HG02981 (cell line): ENCODE data around the gene VPS13D.

ENCODE experiments used
- ATAC-seq: cut with Tn5 transposase; IDR thresholded peaks from one replicate; pipeline ENCODE4 v1.9.1; 2021; ENCODE audit warnings: mild to moderate bottlenecking, moderate library complexity; ENCODE audit not compliant: unreplicated experiment

VPS13D gene

DNA sequence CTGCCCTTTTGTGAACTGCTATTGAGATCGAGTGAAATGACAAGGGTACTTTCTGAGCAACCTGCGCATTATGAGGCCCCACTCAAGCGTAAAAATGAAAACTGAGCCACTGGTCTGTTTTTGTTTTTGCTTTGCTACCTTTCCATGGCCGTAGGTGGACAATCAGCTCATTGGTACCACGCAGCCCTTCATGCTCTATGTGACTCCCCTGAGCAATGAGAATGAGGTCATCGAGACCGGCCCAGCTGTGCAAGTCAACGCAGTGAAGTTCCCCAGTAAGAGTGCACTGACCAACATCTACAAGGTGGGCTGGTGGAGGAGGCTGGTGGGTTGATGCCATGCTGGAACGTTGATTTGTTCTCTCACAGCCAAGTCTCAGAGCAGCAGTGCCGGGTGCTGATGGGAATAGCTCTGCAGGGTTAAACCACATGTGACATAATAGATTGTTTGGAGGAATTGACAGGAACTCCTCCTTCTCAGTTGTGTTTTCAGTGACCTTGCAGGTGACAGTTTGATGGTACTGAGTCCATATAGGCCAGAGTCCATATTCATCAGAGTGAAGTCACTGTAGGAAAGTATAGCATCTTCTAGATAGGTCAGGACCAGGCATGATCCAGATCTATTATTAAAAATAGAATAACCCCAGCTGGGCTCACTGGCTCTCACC, 170.3 kb downstream of the VPS13D start:
- no peak for ATAC-seq

DNA sequence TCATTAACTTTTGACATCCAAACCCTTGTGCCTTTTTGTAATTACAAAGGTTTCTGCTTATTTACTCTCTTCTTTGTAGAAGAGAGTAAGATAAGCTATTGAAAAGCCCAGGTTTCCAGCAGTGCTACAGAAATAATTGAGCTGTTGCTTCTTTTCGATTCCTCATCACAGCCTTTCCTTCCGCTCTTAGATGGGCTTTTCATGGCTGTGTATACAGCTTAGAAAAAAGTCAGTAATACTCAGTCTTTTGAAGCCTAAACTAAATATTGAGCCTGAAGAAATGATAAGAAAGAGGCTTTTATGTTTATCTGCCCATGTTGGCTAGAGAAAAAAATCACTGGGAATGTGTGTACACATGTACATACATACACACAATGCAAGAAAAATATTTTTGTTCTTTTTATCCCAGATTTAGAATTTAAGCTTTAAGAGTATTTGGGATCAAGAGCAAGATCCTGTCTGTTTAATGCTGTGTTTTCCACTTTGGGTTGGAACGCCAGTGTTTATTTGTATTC, 172.4 kb downstream of the VPS13D start:
- no peak for ATAC-seq

DNA sequence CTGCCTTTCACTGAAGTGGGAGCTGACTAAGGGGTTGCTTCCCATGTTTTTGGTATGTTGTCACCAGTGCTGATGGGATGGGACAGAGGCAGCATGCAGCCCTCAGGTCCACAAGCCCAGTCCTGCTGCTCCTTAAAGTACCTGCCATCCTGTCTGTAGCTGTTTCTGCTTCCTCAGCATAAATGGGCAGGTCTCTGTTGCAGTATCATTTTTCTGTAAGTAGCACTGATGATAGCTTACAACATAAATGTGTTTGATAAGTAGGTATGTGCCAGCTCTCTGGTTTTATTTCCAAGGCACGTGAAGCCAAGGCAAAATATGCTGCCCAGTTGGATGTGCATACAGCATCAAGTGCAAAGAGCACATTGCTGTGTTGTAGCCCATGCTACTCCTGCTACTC, 173.0 kb downstream of the VPS13D start:
- ATAC-seq: no peak

DNA sequence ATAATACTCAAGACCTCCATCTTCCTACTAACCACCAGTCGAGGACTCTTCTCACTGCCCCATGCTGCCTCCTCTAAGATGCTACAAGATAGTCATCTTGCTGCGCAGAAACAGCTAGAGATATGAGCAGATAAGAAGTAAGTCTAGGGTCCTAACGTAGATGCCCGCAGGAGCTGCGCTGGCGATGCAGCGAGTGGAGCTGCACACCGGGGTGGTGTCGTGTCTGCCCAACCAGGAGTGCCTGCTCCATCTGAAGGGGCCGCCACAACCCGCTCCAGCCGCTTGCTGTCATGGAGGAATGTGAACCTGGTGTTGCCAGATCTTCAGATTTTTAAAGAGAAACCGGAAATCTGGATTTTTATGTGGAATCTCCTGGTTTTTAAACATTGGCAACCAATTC, 175.1 kb downstream of the VPS13D start:
- no peak for ATAC-seq

DNA sequence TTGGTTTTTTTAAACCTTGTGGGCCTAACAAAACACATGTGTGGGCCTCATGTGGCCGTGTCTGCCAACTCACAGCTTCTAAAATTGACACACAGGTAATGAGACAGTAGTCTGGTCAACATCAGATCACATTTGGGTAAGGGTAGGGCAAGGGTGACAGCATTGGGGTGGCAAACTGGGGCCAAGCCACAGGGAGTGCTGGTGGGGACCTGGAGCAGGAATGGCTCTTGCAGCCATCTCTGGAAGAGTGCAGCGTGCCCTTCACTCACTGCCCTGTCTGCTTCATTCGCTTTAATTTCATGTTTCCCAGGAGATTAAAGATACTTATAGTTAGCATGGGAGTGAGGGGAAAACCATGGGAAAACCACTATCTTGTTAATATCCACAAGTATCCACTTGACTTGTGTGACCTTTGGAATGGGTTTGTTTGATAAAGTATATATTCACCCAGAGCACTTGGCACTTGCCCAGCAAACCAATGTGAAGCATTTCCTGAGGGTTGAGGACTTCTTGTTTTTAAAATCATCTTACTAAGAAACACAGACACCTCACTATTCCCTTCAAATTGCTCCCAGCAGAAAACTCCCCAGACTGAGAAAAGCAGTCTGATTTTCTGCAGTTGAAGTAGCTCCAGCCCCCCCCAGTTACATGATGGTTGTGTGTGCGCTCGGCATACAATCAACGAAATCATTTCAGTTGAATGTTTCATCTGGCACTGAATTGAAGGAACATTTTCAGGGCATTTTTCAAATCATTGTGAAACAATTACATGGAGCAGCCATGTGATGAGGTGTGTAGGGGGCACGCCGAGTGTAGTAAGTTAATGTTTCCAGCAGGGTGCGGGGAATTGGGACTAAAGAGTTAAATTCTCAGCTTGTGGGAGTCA, 175.7 kb downstream of the VPS13D start:
- ATAC-seq: no peak

DNA sequence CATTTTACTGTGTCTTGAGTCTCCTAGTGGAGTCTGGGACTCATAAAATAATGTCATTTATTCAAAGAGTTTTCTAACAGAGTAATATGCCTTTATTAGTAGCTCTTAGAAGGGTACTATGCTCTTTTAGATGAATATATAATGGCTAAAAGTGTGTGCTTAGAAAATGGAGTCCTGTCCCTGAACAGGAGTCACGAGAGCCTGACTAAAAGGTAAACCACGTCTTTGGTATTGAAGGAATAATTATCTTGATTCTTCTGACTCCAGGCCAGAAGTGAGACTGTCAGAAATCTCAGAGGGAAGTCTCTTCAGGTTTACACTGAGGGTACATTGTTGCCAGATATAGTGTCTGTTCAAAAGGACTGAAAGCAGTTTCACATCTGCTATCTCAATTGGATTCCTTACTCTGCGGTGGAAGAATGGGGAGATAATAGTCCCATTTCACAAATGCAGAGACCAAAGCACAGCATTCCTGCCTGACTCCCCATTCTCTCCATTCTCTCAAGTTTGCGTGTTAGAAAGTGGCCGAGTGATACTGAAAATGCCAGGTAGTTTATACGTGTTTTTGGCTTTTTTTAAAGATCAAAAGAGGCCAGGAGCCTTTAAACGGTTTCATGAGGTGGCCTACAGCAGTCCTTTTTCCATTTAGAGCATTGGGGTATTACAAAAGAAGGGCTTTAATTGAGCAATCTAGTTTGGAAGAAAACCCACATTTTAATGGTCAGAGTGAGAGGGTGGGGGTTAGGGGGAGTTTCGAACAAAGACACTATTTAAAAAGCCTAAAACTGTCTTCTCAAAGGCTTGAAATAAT, 176.6 kb downstream of the VPS13D start:
- ATAC-seq: no peak

DNA sequence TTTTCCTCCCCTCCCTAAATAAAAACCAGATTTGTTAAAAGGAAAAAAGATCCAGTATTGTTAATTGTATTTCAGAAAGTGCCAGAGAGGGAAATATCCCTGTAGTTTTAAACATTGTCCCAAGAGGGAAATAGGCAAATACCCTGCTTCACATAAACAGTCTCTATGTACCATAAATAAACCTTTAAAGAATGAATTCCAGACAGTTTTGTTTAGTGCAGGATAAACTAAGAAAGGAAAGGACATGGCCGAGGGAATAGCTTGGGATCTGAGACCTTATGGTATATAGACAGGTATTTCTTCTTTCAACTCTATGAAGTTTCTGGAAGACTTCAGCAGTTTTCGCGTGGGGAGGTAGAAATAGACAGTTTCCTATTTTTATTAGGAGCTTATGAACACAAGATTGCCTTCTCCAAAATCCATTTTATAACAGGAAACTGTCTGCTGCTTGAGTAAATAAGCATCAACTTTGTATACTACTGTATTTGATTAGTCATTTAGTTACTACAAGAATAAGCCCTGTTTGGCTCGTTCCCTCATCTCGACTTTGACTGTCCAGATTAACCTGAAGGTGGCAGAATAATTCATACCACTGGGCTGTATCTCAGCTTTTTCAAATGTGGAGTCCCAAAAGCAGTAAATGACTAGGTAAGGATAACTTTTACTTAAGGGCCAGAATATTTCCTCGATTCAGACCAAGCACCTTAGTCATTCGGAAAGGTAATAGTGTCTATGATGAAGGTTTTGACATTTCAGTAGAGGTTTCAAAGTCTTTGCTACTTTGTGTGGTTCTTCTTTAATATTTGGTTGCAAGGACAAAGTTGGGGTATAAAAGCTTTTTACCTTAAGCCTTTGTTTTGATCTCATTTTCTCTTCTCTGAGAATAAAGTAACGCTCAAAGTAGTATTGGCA, 177.5 kb downstream of the VPS13D start:
- no peak for ATAC-seq

DNA sequence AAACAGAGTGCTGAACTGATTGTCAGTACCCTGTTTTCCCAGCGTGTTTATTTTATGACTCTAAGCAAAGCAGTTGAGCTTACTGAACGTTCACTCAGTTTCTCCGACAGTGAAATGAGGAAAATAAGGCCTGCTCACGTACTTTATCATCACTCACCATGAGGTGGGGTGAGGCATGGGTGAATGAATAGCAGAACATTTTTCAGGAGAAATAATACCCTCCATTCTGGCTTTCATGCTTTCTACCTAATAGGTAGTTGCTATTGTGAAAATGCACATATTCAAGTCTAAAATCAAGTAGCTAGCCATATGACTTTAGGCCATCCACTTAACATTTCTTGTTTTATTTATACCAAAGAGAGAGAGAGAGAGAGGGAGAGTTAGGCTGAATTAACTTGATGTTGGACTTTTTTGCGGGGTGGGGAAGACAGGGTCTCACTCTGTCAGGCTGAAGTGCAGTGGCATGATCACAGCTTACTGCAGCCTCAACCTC, 178.2 kb downstream of the VPS13D start:
- no peak for ATAC-seq

DNA sequence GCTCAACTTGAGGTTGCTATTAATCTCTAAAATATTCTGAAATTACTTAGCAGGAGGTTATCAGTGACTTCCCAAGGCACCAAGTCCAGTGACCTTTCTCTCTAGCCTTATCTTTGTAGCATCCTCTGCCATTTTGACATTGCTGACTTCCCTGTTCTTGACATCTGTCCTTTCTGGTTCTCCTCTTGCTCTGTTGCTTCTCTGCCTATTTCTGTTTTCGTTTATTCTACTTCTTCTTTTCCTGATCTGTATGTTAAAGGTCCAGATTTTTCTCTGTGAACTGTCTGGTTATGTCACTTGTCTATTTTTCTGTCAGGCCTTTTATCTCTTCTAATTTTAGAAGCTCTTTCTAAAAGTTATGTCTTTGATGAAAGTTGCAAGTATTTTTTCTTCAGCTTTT, 178.8 kb downstream of the VPS13D start:
- no peak for ATAC-seq

DNA sequence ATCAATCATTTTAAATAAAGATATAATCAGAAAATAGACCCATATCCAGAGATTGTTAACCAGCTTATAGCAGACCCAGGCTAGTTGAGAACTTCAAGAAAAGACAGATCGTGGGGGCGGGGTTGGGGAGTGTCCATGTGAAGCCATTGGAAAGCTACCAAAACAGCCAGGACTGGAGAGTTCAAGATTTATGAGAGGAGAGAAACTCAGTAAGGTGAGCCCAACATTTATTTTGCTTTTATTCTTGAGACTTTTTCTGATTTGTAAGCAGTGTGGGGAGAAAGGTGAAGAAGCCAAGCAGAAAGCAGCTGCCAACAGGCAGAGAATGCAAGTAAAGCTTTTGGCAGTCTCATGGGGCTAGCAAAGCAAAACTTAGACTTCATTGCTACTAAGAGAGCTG, 179.9 kb downstream of the VPS13D start:
- ATAC-seq: no peak

DNA sequence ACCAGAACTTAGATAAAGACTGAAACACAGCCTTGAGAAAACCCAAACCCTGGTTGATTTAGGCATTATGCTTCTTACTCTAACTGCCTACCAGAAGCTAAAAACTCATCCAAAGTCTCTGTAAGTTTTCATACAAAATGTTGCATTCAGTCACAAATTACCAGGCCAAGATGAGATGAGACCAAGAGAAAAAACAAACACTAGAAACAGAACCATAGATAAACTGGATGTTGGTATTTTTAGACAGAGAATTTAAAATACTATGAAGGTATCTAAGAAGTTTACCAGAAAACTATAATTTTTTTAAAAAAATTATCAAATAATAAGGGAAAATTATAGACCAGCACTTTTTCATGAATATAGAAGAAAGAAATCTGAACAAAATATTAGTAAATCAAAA, 180.5 kb downstream of the VPS13D start:
- no peak for ATAC-seq

DNA sequence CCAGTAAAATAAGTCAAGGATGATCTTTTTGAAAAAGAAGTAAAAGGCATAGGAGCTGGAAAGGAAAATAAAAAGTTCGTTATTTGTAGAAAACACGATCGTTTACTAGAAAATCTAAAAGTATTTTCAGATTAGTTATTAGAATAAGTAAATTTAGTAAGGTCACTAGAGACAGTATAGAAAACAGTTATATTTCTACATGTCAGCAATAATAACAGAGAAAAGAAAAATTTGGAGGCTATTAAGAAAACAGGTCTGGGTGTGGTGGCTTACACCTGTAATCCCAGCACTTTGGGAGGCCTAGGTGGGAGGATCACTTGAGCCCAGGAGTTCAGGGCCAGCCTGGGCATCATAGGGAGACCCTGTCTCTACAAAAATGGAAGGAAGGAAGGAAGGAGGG, 181.3 kb downstream of the VPS13D start:
- ATAC-seq: no peak

DNA sequence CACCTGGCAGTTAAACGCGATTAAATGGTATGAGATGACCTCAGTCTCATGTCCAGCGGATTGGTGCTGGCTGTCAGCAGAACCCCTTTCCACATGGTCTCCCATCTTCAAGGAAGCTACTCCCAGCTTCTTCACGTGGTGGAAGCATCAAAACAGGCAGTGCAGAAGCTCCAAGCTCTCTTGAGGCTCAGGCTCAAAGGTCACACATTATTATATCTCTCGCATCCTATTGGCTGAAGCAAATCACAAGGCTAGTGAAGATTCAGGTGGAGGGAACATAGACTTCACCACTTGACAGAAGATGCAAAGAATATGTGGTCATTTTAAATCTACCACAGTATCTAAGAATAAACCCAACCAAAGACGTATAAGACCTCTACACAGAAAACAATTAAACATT, 181.9 kb downstream of the VPS13D start:
- no peak for ATAC-seq

DNA sequence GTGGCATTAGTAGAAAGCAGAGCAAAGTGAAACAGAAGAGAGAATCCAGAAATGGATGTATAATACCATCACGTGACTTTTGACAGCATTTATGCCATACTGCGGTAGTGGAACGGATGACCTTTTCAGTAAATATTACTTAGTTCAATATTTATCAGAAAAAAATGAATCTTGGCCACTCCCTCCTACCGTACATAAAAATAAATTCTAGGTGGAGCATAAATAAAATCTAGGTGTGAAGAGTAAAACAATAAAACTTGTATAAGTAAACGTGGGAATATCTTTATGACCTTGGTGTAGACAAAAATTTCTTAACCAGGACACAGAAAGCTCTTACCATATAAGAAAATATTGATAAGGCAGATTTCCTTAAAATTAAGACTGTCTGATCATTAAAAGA, 182.6 kb downstream of the VPS13D start:
- ATAC-seq: no peak

DNA sequence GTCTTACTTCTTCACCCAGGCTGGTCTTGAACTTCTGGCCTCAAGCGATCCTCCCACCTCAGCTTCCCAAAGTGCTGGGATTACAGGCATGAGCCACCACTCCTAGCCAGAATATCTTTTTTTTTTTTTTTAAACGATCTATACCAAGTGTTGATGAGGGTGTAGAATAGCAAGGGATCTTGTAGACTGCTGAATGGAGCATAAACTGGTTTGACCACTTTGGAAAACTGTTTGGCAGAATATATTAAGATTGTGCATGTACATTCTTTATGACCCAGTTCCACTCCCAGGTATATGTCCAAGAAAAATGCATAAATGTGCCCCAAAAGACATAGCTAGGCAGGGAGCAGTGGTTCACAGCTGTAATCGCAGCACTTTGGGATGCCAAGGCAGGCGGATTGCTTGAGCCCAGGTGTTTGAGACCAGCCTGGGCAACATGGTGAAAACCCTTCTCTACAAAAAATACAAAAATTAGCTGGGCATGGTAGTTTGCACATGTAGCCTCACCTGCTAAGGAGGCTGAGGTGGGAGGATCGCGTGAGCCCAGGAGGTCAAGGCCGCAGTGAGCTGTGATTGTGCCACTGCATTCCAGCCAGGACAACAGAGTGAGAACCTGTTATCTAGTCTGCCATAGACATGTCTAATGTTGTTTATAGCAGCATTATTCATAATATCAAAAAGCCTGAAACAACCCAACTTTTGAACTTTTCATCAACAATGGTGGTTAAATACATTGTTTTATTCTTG, 184.0 kb downstream of the VPS13D start:
- no peak for ATAC-seq

DNA sequence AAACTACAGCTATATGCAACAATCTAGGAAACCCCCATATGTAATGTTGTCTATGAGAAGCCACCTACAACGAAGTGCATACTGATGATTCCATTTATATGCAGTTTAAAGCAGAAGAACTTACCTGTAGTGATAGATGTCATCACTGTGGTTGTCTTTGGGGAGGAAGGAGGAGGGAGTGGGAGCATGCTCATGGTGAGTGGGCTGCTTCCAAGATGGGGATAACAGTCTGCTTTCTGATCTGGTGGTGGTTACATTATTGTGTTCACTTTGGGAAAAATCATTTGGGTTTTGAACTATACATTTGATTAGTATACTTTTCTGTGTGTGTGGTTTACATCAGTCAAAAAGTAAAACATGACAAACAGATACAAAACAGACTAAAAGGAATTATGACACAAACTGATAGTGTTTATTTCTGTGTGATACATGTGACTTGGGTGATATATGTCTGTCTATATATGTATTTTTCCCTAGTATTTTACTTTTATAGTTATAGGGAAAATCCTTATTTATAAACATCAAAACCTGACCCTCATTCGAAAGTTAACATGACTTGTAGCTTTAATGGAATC, 184.7 kb downstream of the VPS13D start:
- ATAC-seq: no peak

DNA sequence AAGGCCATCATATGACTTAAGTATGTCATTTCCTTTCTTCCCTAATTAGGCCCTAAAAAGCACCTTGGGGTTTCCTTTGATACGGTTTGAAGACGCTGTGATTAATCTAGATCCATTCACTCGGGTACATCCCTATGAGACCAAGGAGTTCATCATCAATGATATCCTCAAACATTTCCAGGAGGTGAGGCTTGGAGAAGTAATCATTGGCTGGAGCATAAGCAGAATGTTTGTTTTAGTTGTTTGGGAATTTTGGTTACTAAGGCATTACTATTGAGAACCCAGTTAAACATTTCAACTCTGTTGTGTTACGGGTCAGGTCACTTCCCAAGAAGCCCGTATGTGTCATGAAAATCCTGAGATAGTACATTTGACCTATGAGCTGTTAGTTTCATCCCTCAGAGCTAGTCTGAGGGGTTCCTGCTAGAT, 185.2 kb downstream of the VPS13D start:
- ATAC-seq: no peak

DNA sequence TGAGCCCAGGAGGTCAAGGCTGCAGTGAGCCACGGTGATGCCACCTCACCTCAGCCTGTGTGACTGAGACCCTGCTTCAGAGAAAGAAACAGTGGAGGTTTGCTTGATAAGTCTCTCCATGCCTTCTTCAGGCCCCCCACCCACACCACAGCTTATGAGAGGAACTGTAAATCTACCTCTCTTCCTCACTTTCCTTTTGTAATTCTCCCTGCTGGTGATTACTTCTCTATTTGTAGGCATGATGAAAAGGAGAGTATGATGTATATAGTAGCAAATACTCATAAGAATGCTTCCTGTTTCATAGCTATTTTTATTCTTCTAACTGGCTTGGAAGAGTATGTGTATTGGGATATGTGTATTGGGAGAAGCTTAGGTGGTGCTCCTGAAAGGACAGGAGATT, 186.3 kb downstream of the VPS13D start:
- ATAC-seq: no peak

DNA sequence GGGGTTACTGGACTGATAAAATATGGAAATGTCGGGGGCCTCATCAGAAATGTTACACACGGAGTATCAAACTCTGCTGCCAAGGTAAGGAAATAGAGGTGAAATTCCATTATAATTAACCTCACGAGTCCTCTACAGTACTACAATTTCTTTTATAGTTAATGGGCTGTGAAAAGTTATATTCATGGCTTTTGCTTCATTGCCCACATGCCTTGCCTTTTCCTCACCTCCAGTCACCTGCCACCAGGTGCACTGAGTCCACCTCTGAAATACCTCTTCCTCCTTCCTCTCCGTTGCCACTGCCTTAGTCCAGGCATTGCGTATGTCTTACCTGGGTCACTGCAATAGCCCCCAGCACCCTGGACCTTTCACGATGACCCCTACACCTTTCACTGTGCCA, 186.9 kb downstream of the VPS13D start:
- no peak for ATAC-seq
